Smooth muscle cell (in vitro differentiated cells): ENCODE results near the gene PCED1A. TPM values are rescaled to one million over a fixed set of nuclear protein-coding genes. Genes with fewer than 3 reads are reported as not detected.
A peak's percentile ranks its signal among the peaks of the same experiment; 100 is the strongest.

Experiments
- DNase-seq: peaks from one replicate; lab custom pipeline; 2025; ENCODE audit not compliant: unreplicated experiment; lab: John Stamatoyannopoulos, UW
- H2AFZ ChIP-seq: fragments of 200-600 bp; sonication (generic); 2 replicates; pipeline ENCODE4 v1.6.0; 2016; ENCODE audit warnings: antibody characterized with exemption, low read depth, mild to moderate bottlenecking
- H3F3A ChIP-seq: fragments of 200-600 bp; sonication (generic); 2 replicates; pipeline ENCODE4 v1.6.0; 2017; ENCODE audit warnings: antibody characterized with exemption, low read depth
- H3K27ac ChIP-seq: fragments of 200-600 bp; sonication (generic); 2 replicates; pipeline ENCODE4 v1.5.1; 2016; ENCODE audit warnings: low read depth, mild to moderate bottlenecking
- H3K27me3 ChIP-seq: fragments of 200-600 bp; sonication (generic); 2 replicates; pipeline ENCODE4 v1.6.1; 2016; ENCODE audit warnings: low read depth, mild to moderate bottlenecking
- H3K36me3 ChIP-seq: fragments of 200-600 bp; sonication (generic); 2 replicates; pipeline ENCODE4 v1.5.1; 2016; ENCODE audit warnings: low read depth
- H3K4me1 ChIP-seq: fragments of 200-600 bp; sonication (generic); 2 replicates; pipeline ENCODE4 v1.5.1; 2016; ENCODE audit warnings: low read depth
- H3K4me2 ChIP-seq: fragments of 200-600 bp; sonication (generic); 2 replicates; pipeline ENCODE4 v1.6.0; 2016; ENCODE audit warnings: mild to moderate bottlenecking
- H3K4me3 ChIP-seq: fragments of 200-600 bp; sonication (generic); 2 replicates; pipeline ENCODE4 v1.5.1; 2016; ENCODE audit warnings: mild to moderate bottlenecking
- H3K79me2 ChIP-seq: fragments of 200-600 bp; sonication (generic); 2 replicates; pipeline ENCODE4 v1.6.0; 2016; ENCODE audit warnings: low read depth, mild to moderate bottlenecking
- H3K9ac ChIP-seq: fragments of 200-600 bp; sonication (generic); 2 replicates; pipeline ENCODE4 v1.6.0; 2016; ENCODE audit warnings: low read depth
- H3K9me3 ChIP-seq: fragments of 200-600 bp; sonication (generic); replicated peaks from 2 replicates; pipeline ENCODE4 v1.5.1; 2016; ENCODE audit warnings: low read depth
- H4K20me1 ChIP-seq: fragments of 200-600 bp; sonication (generic); 2 replicates; pipeline ENCODE4 v1.6.0; 2016; ENCODE audit warnings: low read depth
- WGBS: methylation state at CpG from one replicate; pipeline ENCODE4 v1.1.7; 2016; ENCODE audit warnings: low lambda C conversion rate; 5-methylcytosine and 5-hydroxymethylcytosine counted together
- polyA plus RNA-seq: library from polyadenylated mRNA; unstranded; fragments of >200 nt; fragmentation: Nextera tagmentation; extraction: Ambion mirVana; gene quantifications from 2 replicates; pipeline ENCODE4 v1.2.1, GENCODE V29; 2016
- total RNA-seq: library from RNA; depleted of rRNA; stranded (reverse); fragments of >200 nt; gene quantifications from 2 replicates; pipeline ENCODE4 v1.2.3, GENCODE V29; 2014
- TF ChIP-seq, protein P1 (sequence below): fragments of 200-600 bp; sonication (generic); IDR thresholded peaks from 2 replicates; pipeline ENCODE4 v1.5.1; 2017; ENCODE audit warnings: borderline replicate concordance, mild to moderate bottlenecking, antibody characterized with exemption; ENCODE audit not compliant: insufficient read depth, poor library complexity, severe bottlenecking

The PCED1A gene
- total and polyA plus RNA-seq, 2 experiments from 2014 or later: 18.7 to 46.7 TPM

DNA sequence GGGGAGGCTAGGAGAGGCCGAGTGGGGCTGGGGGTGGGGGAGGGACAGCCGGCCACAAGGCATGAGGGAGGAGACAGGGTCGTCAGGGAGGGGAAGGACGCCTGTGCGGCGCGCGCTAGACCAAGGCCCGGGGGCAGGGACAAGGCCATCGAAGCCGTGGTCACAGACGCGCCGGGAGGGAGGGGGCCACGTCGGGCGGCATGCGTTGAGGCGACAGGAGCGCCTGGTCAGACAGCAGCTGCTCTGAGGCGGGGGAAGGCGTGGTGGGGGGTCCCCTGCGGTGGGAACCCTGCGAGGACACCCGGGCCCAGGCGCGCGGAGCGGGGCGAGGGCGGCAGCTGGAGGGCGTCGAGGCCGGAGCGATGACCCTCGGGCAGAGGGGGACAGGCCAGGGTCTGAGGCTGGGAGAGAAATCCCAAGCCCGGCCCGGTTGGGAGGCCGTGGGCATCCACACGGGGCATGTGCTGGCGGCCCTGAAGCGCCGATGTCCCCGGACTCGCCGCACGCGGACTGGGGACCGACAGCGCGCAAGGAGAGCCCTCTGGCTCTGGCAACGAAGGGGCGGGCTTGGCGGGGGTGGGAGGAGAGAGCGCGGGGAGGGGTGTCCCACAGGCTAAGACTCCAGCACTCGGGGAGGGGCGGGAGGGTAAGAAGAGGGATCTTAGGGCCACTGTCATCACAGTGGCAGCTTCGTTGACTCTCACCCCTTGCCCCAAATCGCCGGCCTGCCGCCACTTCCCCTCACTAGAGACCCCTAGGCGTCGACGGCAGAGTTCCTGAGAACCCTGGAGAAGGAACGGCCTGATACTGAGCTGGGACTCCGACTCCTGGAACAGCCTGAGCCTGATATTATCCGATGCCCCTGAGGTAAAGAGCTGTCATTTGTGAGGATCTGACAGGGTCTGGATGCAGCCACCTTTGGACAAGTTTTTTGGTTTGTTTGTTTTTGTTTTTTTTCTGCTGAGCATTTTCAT lies 19.3 kb downstream of the PCED1A start:
- no peaks in the 10 kb centered on the region for H3K36me3 ChIP-seq
- peaks cover 4% of the 10 kb centered on the region for H3F3A ChIP-seq
- H3K27me3 ChIP-seq: no peaks in the 10 kb centered on the region
- no peak overlapping the region for H3K9ac ChIP-seq
- H3K4me1 ChIP-seq: peaks cover 6% of the 10 kb centered on the region
- H3K4me2 ChIP-seq: peak overlapping the region; percentile 51
- H3K9me3 ChIP-seq: no peaks in the 10 kb centered on the region
- no peaks in the 10 kb centered on the region for H3K79me2 ChIP-seq
- H3K4me3 ChIP-seq: peak overlapping the region; percentile 16
- H3K27ac ChIP-seq: peak overlapping the region; percentile 37
- WGBS: 14% methylated on average over 38 of the region's 68 CpGs
- peak overlapping the region; percentile 61 for H2AFZ ChIP-seq
- H4K20me1 ChIP-seq: no peaks in the 10 kb centered on the region
- no peak for DNase-seq
- TF ChIP-seq, protein P1, sequence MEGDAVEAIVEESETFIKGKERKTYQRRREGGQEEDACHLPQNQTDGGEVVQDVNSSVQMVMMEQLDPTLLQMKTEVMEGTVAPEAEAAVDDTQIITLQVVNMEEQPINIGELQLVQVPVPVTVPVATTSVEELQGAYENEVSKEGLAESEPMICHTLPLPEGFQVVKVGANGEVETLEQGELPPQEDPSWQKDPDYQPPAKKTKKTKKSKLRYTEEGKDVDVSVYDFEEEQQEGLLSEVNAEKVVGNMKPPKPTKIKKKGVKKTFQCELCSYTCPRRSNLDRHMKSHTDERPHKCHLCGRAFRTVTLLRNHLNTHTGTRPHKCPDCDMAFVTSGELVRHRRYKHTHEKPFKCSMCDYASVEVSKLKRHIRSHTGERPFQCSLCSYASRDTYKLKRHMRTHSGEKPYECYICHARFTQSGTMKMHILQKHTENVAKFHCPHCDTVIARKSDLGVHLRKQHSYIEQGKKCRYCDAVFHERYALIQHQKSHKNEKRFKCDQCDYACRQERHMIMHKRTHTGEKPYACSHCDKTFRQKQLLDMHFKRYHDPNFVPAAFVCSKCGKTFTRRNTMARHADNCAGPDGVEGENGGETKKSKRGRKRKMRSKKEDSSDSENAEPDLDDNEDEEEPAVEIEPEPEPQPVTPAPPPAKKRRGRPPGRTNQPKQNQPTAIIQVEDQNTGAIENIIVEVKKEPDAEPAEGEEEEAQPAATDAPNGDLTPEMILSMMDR: no peak

DNA sequence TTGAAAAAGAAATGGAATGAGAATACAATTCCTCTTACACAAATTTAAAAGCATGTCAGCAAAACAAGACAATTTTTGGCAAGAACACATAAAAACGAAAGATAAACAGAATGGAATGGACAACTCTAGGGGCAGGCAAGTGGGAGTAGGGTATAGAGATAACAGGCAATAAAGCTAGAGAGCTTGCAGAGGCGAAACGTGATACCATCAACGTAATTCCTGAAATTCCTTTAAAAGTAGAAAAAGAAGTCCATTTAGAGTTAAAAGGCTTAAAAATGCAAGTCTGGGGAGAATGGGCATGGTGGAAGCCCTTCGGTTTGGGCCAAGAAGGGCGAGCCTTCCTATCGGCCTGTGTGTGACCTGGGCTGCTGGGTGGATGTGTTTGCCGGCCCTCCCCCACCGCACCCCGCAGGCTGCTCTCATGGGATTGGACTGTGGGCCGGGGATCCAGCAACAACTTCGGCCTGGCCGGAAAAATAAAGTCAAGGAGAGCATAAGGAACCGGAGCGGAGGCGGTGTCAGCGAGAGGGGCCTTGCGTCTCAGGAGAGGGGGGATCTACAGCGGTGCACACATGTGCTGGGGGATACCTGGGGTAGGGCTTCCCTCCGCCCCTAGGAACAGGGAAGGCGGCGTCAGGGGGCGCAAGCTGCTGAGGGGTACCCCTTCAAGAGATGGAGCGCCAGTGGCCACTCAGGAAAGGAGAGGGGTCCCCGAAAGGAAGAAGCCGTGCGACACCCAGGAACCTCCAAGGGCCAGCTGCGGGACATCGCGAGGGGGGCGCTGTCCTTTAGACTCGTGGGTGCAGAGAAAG lies 20.2 kb downstream of the PCED1A start:
- no peak for DNase-seq
- Histone ChIP-seq H3K27ac (peak overlapping the region; percentile 37), H3F3A (peaks cover 4% of the 10 kb centered on the region), H3K9ac (no peak overlapping the region), H3K27me3 (no peaks in the 10 kb centered on the region), H3K79me2 (no peaks in the 10 kb centered on the region), H2AFZ (peak overlapping the region; percentile 61), H3K36me3 (no peaks in the 10 kb centered on the region), H3K9me3 (no peaks in the 10 kb centered on the region), H3K4me2 (peak overlapping the region; percentile 51), H3K4me1 (peaks cover 6% of the 10 kb centered on the region), H3K4me3 (peak overlapping the region; percentile 16), H4K20me1 (no peaks in the 10 kb centered on the region)
- TF ChIP-seq, protein P1: no peak
- WGBS: 12% methylated on average over 31 of the region's 32 CpGs

DNA sequence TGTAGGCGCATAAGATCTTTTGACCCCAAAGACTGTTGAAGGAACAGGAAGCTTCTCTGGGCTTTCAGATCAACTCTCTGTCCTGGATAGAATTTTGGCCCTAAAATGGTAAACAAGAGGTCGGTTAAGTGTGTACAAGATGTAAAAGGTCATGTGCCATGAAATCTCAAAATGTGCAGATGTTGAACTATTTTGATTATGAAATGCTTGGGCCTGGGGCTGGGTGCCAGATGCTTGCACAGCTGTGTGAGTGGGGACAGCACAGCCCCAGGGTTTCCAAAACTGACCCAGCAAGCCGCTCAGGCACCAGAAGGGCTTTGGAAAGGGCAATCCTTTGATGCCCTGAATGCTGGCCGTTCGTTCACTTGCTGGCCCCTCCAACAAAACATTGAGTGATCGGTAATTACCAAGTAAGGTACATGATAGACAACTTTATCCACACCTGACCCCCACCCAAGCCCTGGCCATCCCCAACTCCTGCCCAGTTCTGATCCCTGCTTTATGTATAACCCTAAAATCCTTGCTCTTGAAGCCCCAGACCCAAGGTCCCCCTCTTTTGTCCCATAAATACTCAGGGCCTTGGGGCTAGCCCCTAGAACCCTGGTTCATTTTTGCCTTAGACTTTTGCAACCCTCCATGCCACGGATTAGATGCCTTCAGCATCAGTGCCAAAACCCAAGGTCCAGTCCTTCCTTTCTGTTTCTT lies 22.4 kb downstream of the PCED1A start:
- Histone ChIP-seq H3K9me3 (no peaks in the 10 kb centered on the region), H3K27me3 (no peaks in the 10 kb centered on the region), H3K27ac (no peak overlapping the region), H3K79me2 (no peaks in the 10 kb centered on the region), H3K9ac (no peak overlapping the region), H3F3A (peaks cover 12% of the 10 kb centered on the region), H3K36me3 (no peaks in the 10 kb centered on the region), H3K4me2 (no peak overlapping the region), H3K4me1 (peaks cover 9% of the 10 kb centered on the region), H4K20me1 (no peaks in the 10 kb centered on the region), H3K4me3 (no peak overlapping the region), H2AFZ (no peak overlapping the region)
- no peak for DNase-seq
- TF ChIP-seq, protein P1: no peak
- WGBS: 85% methylated on average over 7 of the region's 7 CpGs
